Fibroblast of peridontal ligament (primary cell): ENCODE measurements around the gene CAPN15.

Source experiments
- DNase-seq: peaks from one replicate; pipeline ENCODE4 v3.0.0-alpha.2; 2010; ENCODE audit errors: extremely low read depth

The CAPN15 gene

DNA sequence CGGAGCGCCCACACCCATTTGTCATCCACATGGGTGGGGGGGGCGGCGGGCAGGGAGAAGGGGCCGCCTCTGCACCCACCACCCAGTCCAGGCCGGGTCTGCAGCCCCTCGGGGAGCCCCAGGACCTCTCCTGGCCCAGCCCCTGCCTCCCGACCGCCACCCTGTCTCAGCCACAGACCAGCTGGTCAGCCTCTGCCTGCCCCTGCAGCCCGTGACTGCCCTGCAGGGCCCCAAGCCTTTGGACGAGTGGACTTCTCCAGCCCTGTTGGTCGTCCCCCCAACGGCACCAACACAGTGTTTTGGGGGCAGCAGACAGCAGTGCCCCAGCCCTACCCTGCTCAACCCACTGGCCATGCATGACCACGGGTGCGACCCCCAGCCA, 33.9 kb downstream of the CAPN15 start:
- DNase-seq, result no peak

DNA sequence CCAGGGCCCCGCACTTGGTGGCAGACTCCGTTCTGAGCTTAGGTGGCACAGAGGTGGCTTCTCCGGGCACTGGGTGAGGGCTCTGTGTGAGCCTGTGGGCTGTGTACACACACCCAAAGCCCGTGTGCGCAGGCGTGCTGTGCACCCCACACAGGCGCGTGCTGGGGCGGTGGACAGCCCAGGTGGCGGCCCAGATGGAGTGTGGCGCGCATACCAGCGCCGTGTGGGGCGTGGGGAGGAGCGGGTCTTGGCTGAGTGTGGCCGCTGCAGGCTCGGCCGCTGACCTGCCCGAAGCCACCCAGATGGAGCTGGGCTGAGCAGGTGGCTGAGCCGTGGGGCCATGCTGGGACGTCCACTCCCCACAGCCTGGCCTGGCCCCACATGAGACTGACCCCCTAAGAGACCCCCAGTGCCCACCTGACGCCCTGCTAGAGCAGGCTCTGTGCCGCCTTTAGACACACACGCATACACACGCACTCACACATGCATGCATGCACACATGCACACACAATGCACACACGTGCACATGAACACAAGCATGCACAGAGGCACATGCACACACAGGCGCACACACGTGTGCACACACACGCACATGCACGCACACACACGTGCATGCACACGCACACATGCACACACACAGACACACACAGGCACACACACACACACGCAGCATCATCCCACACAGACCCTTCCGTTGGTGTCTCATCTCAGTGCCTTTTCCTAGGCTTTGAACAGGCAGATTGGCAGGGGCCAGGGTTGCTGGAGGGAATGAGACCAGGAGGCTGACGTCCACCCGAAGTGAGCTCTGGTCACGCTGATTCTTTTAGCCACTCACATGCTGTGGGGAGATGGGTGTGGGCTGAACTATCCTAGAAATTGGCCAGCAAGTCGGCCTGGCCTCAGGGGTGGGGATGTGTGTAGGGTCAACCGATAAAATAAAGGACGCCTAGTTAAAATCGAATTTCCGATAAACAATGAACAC, 34.7 kb downstream of the CAPN15 start:
- no peak for DNase-seq

GRCh38 chr16:563072-563644, 35.6 kb downstream of the CAPN15 start:
- no peak for DNase-seq

GRCh38 chr16:564690-565418, 37.3 kb downstream of the CAPN15 start:
- no peak for DNase-seq

DNA sequence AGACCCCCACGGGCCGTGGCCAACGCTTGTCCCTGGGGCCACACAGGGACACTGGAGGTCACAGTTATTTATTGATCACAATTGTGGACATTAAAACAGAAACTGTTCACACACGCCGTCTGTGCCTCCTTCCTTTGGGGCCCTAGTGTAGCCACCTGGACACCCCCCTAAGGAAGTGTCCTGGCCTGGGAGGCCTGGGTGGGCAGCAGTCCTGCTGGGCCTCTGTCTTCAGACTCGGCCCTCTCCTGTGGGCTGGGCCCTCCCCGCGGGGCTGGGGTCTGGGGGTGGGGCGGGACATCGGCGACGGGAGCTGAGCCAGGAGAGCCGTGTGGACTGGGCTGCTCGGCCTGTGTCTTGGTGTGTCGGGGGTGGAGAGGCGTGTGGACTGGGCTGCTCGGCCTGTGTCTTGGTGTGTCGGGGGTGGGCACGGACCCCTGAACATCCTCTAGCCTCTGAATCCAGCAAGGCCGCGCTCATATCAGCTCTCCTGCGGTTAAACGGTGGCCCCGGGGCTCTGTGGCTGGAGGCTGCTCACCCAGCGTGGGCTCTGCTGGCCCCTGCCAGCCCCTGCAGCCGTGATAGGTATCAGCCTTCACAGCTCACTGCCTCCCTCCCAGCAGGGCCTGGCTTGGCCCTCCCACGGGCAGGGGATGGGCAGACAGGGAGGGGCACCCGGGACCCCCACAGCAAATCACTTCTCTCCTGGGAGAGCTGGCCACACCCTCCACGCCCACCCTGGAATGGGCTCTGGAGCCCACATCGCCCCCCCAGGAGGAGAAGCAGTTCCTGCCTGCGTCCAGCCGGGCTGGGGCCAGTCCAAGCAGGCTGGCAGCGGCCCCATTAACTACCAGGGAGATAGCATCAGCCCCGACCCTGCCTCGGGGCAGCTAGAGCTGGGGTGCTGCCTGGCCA, 38.2 kb downstream of the CAPN15 start:
- DNase-seq, result no peak

GRCh38 chr16:566475-567372, 39.2 kb downstream of the CAPN15 start, which contains the start of gene NHLRC4:
NHLRC4 (plus strand) TSS chr16:567005; CDS start chr16:568048, 1,043 bp downstream.
- peak; percentile 45 for DNase-seq

DNA sequence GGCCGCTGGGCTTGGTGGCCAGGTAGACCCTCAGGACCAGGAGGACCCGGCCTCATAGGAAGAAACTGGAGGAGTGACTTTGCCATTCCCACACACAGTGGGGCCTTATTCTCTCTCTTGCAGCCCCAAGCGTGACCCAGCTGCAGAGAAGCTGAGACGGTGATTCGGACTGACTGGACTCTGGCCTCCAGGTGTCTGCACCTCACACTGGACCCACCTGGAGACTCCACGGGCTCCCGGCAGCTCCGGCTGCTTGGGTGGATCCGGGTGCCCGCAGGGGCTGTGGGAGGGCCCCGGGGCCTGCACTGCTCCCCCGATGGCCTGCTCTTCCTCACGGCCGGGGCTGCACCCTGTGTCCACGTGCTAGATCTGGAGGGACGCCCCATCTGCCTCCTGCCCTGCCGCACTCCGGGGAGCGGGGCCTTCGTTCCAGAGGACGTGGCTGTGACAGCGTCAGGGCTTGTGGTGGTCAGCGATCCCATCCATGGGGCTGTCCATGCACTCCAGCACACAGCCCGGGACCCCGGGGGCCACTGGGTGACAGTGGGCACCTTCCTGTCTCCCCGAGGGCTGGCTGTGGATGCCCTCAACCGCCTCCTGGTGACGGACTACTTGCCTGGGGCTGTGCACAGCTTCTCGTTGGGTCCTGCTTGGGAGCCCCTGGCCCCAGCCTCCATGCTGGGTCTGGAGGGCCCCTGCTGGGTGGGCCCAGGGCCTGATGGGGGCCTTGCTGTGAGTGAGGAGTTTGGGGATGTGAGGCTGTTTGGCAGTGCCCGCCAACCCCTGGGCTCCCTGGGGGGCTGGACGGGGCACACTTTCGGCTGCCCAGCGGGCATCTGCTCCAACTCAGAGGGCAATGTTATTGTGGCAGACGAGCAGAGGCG, 40.1 kb downstream of the CAPN15 start:
- no peak for DNase-seq

- no peak for DNase-seq
Measured at GRCh38 chr16:568401-569258, 41.1 kb downstream of the CAPN15 start.

DNA sequence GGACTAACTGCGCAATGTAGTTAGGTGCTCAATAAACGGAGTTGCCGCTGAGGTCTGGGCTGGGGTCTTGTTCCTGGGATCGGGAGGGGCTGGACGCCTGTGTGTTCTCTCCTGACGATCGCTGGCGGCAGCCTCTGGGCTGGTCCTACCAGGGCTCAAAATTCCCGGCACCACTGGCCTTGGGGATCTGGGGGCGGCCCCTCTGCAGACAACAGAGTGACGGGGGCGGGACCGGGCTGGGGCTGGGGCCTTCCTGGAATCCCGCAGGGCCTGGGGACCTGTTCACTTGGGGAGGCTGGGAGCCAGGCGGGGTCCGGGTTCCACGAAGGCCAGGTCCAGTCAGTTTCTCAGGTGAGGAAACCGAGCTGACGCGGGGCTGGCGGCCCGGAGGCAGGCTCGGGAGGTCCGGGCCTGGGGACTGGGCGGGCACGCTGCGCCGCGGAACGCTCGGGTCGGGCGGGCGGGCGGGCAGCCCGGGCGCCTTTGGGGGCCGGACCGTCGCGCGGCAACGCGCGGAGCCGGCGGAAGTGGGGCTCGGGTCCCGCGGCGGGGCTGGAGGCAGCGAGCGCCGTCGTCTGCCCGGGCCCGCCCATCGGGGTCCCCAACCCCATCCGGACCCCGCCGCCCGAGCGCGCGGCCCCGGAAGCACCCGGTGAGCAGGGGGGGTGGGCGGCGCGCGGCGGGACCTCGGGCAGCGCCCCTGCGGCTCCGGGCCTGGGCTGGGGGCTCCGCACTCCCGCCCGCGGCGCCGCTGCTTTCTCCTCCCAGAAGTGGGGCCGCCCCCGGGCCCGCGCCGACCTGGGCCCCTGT, 42.1 kb downstream of the CAPN15 start, which contains the start of gene PIGQ:
Gene PIGQ, plus strand, starts transcription at position 524 of the 810 bp plus-strand sequence. CDS start 4,107 bp downstream, outside the sequence.
- peak; percentile 50 for DNase-seq

- DNase-seq, result no peak
Measured at GRCh38 chr16:572865-573650, 45.5 kb downstream of the CAPN15 start.

DNA sequence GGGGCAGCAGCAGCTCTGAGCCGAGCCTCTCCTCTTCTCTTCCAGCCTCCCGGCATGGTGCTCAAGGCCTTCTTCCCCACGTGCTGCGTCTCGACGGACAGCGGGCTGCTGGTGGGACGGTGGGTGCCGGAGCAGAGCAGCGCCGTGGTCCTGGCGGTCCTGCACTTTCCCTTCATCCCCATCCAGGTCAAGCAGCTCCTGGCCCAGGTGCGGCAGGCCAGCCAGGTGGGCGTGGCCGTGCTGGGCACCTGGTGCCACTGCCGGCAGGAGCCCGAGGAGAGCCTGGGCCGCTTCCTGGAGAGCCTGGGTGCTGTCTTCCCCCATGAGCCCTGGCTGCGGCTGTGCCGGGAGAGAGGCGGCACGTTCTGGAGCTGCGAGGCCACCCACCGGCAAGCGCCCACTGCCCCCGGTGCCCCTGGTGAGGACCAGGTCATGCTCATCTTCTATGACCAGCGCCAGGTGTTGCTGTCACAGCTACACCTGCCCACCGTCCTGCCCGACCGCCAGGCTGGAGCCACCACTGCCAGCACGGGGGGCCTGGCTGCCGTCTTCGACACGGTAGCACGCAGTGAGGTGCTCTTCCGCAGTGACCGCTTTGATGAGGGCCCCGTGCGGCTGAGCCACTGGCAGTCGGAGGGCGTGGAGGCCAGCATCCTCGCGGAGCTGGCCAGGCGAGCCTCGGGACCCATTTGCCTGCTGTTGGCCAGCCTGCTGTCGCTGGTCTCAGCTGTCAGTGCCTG, 46.7 kb downstream of the CAPN15 start:
- DNase-seq, result no peak

- no peak for DNase-seq
Measured at GRCh38 chr16:575354-576196, 48.1 kb downstream of the CAPN15 start.

GRCh38 chr16:576197-576822, 48.8 kb downstream of the CAPN15 start:
- no peak for DNase-seq

DNA sequence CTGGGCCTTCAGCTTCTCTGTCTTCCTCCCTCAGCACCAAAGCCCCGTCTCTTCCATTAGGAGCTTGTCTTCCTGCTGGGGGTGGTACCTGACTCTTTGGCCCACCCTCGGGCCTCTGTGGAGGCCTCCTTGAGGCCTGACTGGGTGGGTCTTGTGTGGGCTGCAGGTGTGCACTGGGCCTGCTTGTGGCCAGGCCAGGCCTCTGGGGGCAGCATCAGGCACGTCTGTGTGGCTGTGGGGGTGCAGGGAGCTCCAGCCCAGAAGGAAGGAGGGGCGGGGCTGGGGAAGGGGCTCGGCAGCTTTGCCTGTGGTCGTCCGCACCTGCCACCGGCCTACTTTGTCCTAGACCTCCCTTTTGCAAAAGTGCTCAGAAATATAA, 49.3 kb downstream of the CAPN15 start:
- DNase-seq, result no peak
